GM23248 (cell line): ENCODE results near the gene IKZF3.
"Not testable (repeated sequence)": the region's sequence is repeated elsewhere in the genome, so short reads cannot be mapped to it uniquely, and the experiment has no call there.

Experiments
- EZH2 ChIP-seq: fragments of 200-600 bp; sonication (generic); IDR thresholded peaks from 2 replicates; pipeline ENCODE4 v1.6.1; 2018; ENCODE audit warnings: antibody characterized with exemption, mild to moderate bottlenecking; ENCODE audit not compliant: insufficient read depth, poor library complexity, severe bottlenecking
- EZH2phosphoT487 ChIP-seq: fragments of 200-600 bp; sonication (generic); IDR thresholded peaks from 2 replicates; pipeline ENCODE4 v1.6.1; 2018; ENCODE audit warnings: antibody characterized with exemption, moderate library complexity, mild to moderate bottlenecking, low read depth; ENCODE audit not compliant: insufficient read depth

DNA sequence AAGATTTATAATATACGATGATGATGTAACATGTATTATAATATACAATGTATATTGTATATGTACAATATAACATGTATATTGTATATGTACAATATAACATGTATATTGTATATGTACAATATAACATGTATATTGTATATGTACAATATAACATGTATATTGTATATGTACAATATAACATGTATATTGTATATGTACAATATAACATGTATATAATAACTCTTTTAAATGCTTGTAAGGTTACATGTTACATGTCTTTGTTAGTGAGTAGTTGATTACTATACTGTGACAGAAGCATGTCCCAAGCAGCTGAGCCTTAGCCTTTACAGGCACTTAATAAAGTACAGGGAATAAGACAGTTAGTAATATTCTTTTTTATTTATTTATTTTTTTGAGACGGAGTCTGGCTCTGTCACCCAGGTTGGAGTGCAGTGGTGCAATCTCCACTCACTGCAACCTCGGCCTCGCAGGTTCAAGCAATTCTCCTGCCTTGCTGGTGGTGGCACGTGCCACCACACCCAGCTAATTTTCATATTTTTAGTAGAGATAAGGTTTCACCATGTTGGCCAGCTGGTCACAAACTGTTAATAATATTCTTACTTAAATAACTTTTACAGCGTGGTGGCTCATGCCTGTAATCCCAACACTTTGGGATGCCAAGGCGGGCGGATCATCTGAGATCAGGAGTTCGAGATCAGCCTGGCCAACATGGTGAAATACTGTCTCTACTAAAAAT, 8.0 kb downstream of the IKZF3 start:
- not testable (repeated sequence) for TF ChIP-seq EZH2phosphoT487, EZH2
